Upper lobe of right lung (tissue), 1 donor: ENCODE measurements around the gene WNT4. TPM values are rescaled to one million over a fixed set of nuclear protein-coding genes. Genes with fewer than 3 reads are reported as not detected.

Source experiments
- ATAC-seq: fragments of 200-7000 bp; cut with Tn5 transposase; one replicate; pipeline ENCODE4 v1.9.1; 2020; ENCODE audit warnings: mild to moderate bottlenecking, moderate library complexity
- DNase-seq: peaks from one replicate; pipeline ENCODE4 v3.0.0-alpha.2; 2020
- H3K27ac ChIP-seq: fragments of 200-600 bp; one replicate; pipeline ENCODE4 v1.8.0; 2022
- H3K27me3 ChIP-seq: fragments of 200-600 bp; one replicate; pipeline ENCODE4 v1.8.0; 2022; ENCODE audit warnings: mild to moderate bottlenecking
- H3K36me3 ChIP-seq: fragments of 200-600 bp; one replicate; pipeline ENCODE4 v1.8.0; 2022
- H3K4me1 ChIP-seq: fragments of 200-600 bp; one replicate; pipeline ENCODE4 v1.8.0; 2022
- H3K4me3 ChIP-seq: fragments of 200-600 bp; one replicate; pipeline ENCODE4 v1.8.0; 2022; ENCODE audit warnings: mild to moderate bottlenecking
- H3K9me3 ChIP-seq: fragments of 200-600 bp; one replicate; pipeline ENCODE4 v1.8.0; 2022
- intact Hi-C: fragments of 100-400 bp; cut with DNase I; formaldehyde crosslinking; loops from one replicate; pipeline ENCODE4 v1.11.0; 2022
- total RNA-seq: library from RNA; stranded (reverse); fragmentation: NEBNext Ultra II Directional; extraction: Animal tissue kit (Norgen Biotek cat#: 25700); gene quantifications from one replicate; pipeline ENCODE4 v1.2.1, GENCODE V29; 2021
- TF ChIP-seq, protein P1 (sequence below): fragments of 200-600 bp; IDR thresholded peaks from one replicate; pipeline ENCODE4 v1.8.0; 2022; ENCODE audit warnings: antibody characterized with exemption
- donor health status: DM: no; HTN: yes; CAD: no; lungs with severe emphysema.

WNT4 gene
- total RNA-seq, 1 donor from 2014 or later = 1.8 TPM

GRCh38 chr1:22132517-22133235, 10.2 kb downstream of the WNT4 start:
- TF ChIP-seq, protein P1, sequence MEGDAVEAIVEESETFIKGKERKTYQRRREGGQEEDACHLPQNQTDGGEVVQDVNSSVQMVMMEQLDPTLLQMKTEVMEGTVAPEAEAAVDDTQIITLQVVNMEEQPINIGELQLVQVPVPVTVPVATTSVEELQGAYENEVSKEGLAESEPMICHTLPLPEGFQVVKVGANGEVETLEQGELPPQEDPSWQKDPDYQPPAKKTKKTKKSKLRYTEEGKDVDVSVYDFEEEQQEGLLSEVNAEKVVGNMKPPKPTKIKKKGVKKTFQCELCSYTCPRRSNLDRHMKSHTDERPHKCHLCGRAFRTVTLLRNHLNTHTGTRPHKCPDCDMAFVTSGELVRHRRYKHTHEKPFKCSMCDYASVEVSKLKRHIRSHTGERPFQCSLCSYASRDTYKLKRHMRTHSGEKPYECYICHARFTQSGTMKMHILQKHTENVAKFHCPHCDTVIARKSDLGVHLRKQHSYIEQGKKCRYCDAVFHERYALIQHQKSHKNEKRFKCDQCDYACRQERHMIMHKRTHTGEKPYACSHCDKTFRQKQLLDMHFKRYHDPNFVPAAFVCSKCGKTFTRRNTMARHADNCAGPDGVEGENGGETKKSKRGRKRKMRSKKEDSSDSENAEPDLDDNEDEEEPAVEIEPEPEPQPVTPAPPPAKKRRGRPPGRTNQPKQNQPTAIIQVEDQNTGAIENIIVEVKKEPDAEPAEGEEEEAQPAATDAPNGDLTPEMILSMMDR = no peak
- intact Hi-C loops = no loop called here
- H3K9me3 ChIP-seq = no peaks in the 10 kb centered on the region
- no peaks in the 10 kb centered on the region for H3K36me3 ChIP-seq
- H3K4me3 ChIP-seq = no peak overlapping the region
- no peaks in the 10 kb centered on the region for H3K4me1 ChIP-seq
- ATAC-seq (no peak), DNase-seq (no peak)
- H3K27me3 ChIP-seq = no peaks in the 10 kb centered on the region
- no peak overlapping the region for H3K27ac ChIP-seq

DNA sequence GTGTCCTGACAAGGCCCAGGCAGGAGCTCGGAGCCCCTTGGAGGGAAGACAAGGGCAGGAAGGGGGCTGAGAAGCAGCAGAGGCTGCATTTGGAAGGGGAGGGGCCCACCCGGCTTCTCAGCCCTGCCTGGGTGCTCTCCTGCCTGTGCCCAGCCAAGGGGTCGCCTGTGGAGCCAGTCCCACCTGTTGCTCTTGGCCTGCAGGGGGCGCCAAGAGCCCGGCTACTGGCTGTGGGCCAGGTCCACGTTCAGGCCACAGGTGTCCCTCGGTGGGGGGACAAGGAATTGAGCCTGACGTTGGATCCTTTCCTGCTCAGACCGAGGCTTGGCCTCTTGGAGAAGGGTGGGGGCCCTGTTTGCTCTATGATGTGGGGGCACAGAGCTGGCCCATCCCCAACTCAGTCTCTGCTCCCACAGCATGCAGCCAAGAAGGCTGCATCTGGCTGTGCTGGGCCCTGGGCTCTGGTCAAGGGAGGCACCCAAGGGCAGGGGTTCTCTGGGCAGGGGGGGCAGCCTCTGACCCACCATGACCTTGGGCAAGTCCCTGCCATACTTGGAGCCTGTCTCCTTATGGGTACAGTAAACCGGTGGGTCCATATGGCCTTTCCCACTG, 10.9 kb downstream of the WNT4 start:
- intact Hi-C loops = no loop called here
- ATAC-seq = peak; percentile 68
- no peaks in the 10 kb centered on the region for H3K27me3 ChIP-seq
- no peaks in the 10 kb centered on the region for H3K4me1 ChIP-seq
- H3K36me3 ChIP-seq = no peaks in the 10 kb centered on the region
- peak; percentile 75 for DNase-seq
- H3K27ac ChIP-seq = no peak overlapping the region
- H3K9me3 ChIP-seq = no peaks in the 10 kb centered on the region
- TF ChIP-seq, protein P1 = peak; percentile 75
- H3K4me3 ChIP-seq = no peak overlapping the region

- no peak overlapping the region for H3K27ac ChIP-seq
- ATAC-seq (no peak), DNase-seq (no peak)
- no peaks in the 10 kb centered on the region for H3K27me3 ChIP-seq
- no peaks in the 10 kb centered on the region for H3K36me3 ChIP-seq
- H3K4me1 ChIP-seq = no peaks in the 10 kb centered on the region
- H3K4me3 ChIP-seq = no peak overlapping the region
- intact Hi-C loops = no loop called here
- no peaks in the 10 kb centered on the region for H3K9me3 ChIP-seq
- TF ChIP-seq, protein P1 = no peak
Observed at GRCh38 chr1:22131062-22131461, 11.8 kb downstream of the WNT4 start.

DNA sequence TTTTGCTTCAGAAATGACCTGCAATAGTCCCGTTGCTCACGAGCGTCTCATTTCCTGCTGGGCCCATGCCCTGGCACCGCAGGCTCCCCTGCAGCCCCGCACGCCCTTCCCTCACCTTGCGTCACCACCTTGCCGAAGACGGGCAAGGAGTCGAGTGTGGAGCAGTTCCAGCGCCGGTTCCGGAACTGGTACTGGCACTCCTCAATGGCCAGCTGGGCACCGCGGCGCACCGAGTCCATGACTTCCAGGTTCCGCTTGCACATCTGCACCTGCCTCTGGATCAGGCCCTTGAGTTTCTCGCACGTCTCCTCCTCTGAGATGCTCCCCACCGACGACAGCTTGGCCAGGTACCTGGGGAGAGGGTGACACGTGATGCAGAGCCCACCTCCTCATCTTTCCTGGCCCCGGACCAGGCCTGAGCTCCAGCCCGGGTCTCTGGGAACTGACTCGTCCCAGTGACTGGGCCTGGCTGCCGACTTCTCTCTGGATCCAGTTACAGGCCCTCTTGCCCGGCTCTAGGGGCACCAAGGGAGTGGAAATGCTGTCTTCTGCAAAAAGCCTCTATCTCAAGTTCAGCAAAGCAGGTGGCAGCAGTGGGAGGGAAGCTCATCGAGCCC, 13.3 kb downstream of the WNT4 start:
- intact Hi-C loops = no loop called here
- H3K36me3 ChIP-seq = no peaks in the 10 kb centered on the region
- TF ChIP-seq, protein P1 = no peak
- no peaks in the 10 kb centered on the region for H3K27me3 ChIP-seq
- DNase-seq (no peak), ATAC-seq (no peak)
- H3K4me1 ChIP-seq = no peaks in the 10 kb centered on the region
- no peaks in the 10 kb centered on the region for H3K9me3 ChIP-seq
- no peak overlapping the region for H3K4me3 ChIP-seq
- no peak overlapping the region for H3K27ac ChIP-seq

DNA sequence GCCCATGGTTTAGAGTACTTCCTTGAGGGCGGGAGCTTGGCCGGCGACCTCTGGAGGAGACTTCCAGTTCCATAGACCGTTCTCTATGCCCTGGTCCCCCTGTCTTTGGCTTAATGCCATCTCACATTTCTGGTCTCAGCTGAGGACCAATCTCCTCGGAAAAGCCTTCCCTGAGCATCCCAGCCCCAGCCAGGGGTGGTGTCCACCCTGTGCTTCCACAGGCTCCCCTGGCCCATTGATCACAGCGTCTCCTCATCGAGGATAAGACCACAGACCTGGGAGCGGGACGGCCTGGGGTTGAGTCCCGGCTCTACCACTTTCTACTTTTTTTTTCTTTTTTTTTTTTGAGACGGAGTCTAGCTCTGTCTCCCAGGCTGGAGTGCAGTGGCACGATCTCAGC, 14.5 kb downstream of the WNT4 start:
- Histone ChIP-seq H3K27ac (no peak overlapping the region), H3K9me3 (no peaks in the 10 kb centered on the region), H3K36me3 (no peaks in the 10 kb centered on the region), H3K27me3 (no peaks in the 10 kb centered on the region), H3K4me1 (no peaks in the 10 kb centered on the region), H3K4me3 (no peak overlapping the region)
- TF ChIP-seq, protein P1 = no peak
- no peak for ATAC-seq
- intact Hi-C loops = no loop called here
- no peak for DNase-seq
